ENCODE results near the gene RASL10B. TPM values are rescaled to one million over a fixed set of nuclear protein-coding genes. Genes with fewer than 3 reads are reported as not detected.
"Not testable (repeated sequence)": the region's sequence is repeated elsewhere in the genome, so short reads cannot be mapped to it uniquely, and the experiment has no call there.

The RASL10B gene
- total RNA-seq, 1 donor from 2014 or later = under 0.01 TPM

DNA sequence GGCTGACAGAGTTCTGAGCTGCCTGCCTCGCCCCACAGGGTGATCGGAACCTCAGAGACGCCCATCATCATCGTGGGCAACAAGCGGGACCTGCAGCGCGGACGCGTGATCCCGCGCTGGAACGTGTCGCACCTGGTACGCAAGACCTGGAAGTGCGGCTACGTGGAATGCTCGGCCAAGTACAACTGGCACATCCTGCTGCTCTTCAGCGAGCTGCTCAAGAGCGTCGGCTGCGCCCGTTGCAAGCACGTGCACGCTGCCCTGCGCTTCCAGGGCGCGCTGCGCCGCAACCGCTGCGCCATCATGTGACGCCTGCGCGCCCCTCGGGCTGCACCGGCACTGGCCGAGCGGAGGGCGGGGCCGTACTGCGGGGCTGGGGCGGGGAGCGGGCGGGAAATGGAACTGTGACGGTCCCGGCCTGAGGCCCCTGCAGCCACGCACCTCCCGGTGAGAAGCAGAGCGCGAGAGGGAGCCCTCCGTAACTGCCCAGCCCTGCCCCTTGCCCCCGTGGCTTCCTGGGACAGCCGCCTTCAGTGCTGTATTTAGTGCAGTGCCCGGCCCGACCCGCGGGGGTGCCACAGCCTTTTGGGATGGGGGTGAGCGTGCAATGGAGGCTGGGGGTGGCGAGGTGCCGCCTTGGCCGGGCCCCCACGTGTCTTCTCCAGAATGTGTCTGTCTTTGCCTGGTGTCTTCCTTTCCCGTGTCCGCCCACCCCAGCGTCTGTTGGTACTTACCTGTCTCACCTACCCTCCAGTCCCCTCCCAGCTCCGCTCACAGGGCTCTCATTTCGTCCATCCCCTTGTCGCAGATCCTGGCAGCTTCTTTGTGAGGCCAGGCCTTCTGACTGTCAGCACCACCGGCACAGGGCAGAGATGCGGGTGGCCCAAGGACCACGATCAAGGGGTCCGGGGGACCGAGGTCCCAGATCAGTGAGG lies 9.8 kb downstream of the RASL10B start:
- DNase-seq (ENCODE audit: low read depth in 2 of 2) = no peak

DNA sequence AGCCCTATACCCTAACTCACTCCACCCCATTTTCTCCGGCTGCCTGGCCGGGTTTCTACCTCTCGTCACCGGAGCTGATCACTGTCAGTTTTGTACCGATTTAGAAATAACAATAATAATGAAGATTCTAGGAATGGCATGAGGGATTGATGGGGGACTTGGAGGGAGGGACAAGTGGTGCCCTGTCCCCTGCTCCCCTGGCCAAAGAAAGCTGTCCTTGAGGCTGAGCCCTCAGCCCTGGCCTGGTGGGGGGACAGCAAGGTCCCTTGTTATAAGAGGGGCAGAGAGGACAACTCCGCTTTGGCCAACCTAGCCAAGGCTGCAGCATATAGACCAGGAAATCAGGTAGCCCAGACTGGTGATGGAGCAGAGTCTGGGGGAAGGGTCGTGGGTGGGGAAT lies 11.1 kb downstream of the RASL10B start:
- no peak for DNase-seq (ENCODE audit: low read depth in 2 of 2)

DNA sequence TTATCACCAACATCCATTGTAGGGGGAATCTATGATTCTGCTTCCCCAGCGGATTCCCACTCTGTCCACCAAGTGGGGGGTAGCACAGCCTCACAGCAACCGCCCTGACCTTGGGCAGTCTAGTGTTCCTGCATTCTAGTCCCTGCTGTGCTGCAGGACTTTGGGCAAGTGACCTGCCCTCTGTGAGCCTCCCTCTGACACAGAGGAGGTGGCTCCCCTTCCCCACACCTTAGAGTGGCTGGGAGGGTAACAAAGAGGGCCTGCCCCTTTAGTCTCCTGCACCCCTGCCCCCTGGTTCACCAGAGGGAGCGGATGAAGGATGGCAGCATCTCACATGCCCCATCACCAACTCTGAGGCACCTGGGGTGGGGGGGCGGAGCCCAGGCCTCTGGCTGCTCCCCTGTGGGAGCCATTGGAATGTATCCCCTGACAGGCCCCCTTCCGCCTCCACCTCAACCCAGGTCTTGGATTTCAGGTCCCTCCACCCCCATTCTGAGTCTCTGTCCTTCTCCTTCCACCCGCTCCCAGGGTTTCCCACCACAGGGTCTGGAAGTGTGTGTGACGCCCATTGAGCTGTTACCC lies 11.5 kb downstream of the RASL10B start:
- no peak for DNase-seq (ENCODE audit: low read depth in 2 of 2)

DNA sequence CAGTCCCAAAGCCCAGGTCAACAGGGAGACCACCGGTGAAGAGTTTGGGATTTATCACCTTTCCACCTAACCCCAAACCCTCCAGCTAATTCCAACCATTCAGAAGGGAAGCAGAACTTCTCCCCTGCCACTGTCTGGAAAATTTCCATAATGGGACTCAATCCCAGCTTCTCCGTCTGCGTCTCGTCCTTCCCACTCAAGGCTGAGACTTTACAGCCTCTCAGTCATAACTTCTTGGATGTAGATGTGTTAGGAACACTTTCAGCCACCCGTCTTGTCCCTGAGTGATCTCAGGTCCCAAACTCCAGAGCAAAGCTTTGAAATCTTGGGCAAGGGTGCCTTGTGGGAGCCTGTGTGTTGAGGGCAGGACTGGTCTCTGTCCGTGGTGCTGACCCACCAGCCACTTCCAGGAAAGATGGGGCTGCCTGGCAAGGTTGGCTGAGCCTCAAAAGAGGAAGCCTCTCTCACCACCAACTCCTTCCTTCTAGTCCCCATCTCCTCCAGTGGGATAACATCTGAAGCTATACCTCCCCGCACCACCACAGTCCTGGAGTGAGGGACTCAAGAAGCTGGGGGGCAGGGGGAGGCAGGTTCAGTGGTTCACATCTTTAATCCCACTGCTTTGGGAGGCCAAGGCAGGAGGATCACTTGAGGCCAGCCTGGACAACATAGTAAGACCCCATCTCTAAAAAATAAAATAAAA lies 12.3 kb downstream of the RASL10B start:
- peak in 1 of 2 donors; percentile 39 for DNase-seq (ENCODE audit: low read depth in 2 of 2)

DNA sequence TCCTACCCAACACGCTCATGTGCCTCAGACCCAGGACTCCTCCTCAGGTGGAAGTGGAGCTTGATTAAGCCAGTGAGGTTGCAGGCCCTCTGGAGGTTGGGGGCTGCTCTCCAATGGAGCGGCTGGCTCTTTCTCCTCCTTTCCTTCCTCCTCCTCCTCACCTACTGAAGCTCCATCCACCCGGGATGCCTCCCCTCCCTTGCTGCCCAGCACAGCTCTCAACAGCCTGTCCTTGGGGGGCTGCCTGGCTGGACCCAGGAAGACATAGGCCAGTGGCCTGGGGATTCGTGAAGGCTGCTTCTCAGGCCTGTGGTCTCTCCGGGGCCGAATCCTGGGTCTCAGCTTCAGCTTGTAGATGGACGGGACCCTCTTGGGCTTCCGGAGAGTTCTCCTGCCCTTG lies 13.4 kb downstream of the RASL10B start:
- DNase-seq (ENCODE audit: low read depth in 2 of 2) = no peak

DNA sequence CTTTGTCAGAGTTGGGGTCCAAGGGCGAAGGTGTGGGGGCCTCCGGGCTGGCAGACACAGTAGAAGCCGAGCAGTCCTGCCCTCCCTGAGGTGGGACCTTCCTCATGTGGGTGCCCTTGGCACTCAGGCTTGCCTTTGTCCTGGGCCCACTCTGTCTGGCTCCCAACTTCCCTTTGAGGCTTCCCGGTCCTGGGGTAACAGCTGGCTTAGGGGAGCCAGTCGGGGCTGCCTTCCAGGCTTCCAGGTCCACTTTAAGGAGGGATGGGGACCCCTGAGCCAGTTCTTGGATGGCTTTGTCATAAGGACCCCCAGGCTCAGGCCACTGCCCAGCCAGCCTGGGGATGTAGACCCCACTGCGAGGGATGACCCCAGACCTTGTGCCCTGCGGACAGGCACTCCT lies 13.8 kb downstream of the RASL10B start:
- no peak for DNase-seq (ENCODE audit: low read depth in 2 of 2)

DNA sequence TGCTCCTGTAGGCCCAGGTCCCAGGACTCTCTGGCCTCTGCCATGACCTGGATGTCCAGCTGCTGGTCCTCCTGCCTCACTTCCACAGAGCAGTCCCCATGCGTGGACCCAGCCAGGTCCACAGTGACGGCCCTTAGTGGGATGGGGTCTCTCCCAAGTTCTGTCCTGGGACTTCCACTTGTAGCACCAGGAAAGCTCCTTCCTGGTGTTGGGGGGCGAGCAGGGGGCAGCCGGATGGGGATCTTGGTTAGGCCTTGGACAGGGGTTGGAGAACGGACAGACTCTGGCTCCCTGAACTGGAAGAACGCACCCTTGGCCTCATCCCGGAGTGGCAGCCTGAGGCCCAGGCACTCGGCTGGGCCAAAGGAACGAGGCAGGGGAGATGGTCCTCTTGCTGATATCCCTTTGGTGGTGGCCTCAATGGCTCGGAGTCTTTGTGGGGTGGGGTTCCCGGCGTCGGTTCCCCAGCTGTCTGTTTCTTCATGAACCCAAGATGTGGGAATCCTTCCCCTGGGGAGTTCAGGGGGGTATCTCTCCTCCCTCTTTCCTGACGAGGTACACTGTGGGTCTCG lies 14.4 kb downstream of the RASL10B start:
- no peak for DNase-seq (ENCODE audit: low read depth in 2 of 2)

DNA sequence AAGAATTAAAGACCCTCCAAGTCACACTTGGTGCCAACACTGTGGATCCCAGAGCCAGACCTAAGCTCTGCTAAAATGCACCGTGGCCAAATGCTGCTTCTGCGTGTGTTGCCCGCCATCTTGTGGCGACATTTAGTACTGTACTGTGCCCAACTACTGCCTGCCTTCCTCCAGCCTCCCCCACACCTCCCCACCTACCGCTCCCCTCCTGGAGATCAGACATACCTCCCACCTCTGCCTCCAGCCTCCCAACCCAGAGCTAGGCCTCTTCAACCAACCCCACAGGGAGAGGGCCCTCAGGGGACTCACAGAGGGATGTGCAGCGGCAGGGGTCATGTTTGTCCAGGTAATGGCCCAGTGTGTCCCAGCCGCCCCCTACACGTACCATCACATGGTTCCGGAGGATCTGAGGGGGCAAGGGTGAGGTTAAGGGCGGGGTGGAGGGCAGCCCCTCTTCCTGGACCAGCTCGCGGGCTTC lies 16.1 kb downstream of the RASL10B start:
- peak; percentile 67 to 80 for DNase-seq (ENCODE audit: low read depth in 2 of 2)

DNA sequence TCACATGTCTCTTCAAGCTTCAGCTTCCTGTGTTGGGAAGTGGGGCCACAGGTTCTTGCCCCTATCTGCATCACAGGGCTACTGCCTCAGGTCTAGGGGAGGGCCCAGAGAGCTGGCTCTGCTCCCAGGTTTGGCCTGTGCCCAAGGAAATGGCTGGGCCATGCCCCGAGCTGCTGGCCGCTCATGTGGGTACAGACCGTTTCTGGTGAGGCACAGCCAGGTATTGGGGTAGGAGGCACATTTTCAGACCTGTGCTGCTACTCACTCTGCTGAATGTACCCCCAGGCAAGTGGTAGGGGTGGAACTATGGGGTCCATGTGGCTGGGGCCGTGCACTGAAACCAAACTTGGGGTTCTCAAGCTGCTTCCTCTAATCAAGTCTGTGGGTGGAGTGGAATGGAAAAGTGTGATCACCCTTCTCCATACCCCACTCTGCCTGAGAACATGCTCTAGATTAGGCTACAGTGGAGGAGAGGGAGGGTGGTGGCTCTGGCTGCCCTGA lies 17.0 kb downstream of the RASL10B start:
- peak in 1 of 2 donors; percentile 24 for DNase-seq (ENCODE audit: low read depth in 2 of 2)

DNA sequence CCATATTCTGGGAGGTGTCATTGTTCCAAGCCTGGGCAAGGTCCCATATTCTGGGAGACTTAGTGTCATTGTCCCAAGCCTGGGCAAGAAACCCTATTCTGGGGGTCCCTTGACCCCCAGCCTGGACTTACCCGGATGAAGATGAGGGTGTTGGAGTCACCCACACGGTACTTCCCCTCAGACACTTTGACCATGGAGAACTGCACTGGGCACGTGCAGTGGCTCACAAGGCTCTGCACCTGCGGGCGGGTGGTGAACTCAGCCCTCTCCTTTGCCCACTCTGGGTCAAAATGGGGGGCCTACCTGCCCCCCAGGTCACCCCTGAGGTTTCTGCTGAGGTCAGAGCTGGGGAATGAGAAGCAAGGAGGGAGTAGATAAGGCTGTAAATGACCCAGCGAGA lies 17.5 kb downstream of the RASL10B start:
- no peak for DNase-seq (ENCODE audit: low read depth in 2 of 2)

DNA sequence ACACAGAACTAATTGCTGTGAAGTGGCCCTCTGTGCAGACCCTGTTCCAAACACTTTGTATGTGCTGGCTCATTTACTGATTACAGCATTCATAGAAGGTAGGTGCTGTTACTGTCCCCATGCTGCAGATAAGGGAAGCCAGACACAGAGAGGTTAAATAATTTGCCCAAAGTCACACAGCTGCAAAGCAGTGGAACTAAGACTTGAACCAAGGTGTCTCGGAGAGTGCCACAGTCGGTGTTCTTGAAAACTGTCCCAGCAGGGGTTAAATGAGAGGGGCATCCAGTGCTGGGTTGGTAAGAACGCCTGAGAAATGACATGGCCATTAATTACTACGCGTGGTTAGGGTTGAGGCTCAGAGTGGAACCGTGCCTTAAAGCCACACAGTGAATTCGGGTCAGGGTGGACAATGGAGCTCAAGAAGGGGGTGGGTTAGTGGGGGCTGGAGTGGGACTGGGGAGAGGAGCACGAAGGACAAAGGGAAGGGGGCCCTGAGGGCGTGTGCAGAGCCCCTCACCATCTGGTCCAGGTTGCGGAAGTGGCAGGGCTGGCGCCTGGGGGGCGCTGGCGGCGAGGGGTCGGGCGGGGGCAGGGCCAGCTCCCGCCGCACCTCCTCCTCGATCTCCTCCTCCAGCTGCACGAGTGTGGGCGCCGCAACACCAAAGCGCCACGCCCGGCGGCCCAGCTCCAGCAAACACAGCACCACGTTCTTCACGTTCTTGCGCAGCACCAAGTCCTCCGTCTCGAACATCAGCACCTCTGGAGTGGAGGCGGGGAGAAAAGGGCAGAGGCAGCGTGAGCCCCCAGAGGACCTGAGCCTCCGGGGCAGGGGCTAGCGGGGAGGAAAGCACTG lies 18.3 kb downstream of the RASL10B start:
- no peak for DNase-seq (ENCODE audit: low read depth in 2 of 2)

DNA sequence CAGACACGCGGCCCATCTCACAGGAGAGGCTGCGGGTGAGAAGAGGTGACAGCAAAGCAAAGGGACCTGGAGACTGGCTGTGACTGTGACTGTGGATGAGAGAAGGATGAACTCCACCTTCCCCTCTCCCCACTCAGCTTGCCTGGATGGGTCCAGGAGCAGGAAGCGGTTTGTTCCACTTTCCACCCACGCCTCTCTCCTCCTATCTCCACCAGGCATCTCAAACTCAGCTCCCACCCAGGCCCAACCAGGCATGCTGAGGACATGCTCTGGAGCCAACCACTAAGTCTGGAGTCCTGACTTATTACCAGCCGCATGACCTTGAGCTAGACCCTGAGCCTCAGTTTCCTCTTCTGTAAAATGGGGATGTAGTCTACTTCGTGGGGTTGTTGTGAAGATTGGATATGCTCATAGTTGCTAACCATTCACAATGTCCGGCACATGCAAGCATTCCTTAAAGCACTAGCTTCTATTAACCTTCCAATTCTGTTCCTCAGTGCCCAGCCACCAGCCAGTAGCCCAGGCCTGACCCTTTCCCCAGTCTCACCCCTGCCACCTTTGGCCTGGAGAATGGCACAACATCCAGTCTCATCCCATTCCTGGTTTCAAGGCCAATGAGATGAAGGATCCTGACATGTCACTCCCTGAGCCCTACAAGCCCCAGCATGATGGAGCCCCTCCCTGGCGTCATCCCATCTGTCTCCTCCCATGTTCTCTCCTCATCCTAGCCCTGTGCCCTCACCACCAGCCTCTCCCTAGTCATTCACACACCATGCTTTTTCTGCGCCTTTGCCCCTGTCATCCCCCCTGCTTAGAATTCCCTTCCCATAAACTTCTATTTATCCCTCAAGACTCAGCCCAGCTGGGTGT lies 19.3 kb downstream of the RASL10B start:
- no peak for DNase-seq (ENCODE audit: low read depth in 2 of 2)

DNA sequence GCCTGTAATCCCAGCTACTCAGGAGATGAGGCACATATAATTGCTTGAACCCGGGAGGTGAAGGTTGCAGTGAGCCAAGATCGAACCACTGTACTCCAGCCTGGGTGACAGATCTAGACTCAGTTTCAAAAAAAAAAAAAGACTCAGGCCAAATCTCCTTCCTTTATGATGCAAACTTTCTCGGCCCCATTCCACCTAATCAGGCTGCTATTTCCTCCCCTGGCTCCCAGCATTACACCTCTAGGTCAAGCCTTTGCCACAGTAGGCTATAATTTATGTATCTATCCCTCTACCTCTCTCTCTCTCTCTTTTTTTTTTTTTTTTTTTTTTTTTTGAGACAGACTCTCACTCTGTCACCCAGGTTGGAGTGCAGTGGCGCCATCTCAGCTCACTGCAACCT lies 20.1 kb downstream of the RASL10B start:
- not testable (repeated sequence) for DNase-seq (ENCODE audit: low read depth in 2 of 2)

DNA sequence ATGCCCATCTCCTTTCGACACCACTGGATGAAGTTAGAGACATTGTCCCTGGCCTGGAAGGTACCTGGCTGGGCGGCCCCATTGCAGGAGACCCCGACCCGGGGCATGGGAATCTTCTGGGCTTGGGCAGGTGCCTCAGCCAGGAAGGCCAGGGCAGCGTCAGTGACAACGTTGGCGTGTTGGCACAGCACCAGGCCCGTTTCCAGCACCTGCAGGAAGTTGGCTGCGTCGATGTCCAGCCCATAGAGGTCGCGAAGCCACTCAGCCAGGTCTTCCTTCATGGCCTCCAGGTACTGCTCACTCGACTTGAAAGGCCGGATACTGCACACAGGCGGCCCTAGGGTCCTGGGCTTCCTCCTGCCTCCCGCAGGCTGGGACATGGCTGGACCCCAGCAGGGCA lies 21.0 kb downstream of the RASL10B start:
- DNase-seq (ENCODE audit: low read depth in 2 of 2) = peak in 1 of 2 donors; percentile 30

DNA sequence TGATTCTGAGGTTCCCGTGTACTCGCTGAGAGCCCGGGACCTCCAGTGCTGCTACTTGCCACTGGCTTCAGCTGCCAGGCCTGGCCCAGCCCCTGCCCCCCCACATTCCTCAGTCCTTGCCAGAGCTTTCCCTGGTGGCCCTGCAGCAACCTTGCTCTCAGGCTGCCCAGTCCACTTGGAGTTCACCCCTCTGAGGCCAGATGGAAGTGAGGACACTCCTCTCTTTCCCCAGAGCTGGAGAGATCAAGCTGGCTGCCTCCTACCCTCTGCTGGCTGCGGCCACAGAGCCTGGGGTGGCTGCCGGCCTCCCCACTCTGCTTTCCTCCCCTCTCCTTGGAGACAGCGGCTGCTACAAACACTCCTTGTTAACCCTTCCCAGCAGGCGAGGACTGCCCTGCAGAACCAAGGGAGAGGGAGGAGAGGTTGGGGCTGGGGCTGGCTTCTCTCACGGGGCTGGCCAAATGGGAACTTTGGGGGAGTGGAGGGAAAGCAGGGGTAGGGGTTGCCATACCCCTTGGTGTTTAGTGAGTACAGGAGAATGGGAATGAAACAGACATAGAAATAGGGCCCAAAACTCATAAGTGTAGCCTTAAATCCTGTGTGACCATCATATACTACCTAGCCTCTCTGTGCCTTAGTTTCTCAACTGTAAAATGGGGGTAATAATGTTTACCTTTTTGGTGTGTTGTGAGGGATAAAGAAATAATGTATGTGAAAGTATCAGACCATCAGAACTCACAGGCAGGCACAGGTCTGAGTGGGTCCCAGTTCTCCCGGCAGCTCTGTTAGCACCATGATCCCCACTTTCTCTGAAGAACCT lies 21.7 kb downstream of the RASL10B start, which contains the start of gene GAS2L2:
Gene GAS2L2, minus strand, starts transcription at position 295 of the 820 bp plus-strand sequence. CDS start 389 bp downstream, outside the sequence.
- DNase-seq (ENCODE audit: low read depth in 2 of 2) = no peak

DNA sequence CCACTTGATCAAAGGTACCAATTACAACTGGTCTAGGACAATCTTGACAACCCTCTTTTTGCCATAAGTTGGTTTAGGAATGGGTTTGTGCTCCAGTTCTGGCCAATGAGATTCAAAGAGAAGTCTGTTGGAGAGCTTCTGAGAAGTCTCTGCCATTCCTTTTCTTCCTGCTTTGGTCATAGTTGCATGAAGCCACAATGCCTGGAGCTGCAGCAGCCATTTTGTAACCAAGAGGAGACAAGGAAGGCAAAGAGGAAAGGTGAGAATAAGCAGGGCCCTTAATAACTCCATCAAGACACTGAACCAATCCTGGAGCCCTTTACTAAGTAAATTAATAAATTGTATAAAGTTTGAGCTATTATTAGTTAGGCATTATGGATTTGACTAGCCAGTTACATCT lies 25.8 kb downstream of the RASL10B start:
- no peak for DNase-seq (ENCODE audit: low read depth in 2 of 2)

DNA sequence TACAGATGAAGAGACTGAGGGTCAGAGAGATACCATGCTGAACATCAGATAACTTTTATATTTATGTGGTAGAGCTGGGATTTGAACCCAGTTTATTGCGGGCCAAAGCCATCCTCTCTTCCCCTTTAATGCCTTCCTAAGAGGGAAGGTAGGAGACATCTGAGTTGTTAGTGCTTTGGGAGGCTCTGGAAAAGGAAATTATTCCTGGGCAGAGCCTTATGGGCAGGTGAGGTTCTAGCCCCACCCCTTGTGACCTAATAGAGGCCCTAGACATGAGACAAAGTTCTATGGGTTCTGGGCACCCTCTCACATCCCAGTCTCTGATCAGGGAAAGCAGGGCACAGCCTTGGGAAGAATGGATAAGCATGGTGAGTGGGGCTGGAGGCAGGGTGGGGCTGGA lies 29.1 kb downstream of the RASL10B start, which contains the start of gene C17orf50:
Gene C17orf50, plus strand, starts transcription at position 301 of the 400 bp plus-strand sequence. Its CDS starts 55 bp downstream, at position 356.
- DNase-seq (ENCODE audit: low read depth in 2 of 2) = no peak

DNA sequence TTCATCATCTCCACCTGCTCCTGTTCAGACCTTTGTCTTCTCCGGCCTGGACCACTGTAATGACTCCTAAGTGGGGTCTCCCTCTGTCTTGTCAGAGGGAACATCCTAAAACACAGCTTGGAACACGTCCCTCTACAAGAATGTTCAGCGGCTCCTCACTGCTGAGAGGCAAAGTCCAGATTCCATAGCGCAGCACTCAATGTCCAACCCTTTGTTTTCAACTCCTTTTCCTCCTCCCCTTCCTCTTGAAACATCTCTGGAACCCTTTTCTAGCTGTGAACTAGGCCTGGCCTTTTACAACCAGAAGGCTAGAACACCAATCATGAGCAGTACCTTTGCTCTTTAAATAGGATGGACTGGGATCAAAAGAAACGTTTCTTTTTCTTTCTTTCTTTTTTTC lies 30.2 kb downstream of the RASL10B start:
- no peak for DNase-seq (ENCODE audit: low read depth in 2 of 2)

DNA sequence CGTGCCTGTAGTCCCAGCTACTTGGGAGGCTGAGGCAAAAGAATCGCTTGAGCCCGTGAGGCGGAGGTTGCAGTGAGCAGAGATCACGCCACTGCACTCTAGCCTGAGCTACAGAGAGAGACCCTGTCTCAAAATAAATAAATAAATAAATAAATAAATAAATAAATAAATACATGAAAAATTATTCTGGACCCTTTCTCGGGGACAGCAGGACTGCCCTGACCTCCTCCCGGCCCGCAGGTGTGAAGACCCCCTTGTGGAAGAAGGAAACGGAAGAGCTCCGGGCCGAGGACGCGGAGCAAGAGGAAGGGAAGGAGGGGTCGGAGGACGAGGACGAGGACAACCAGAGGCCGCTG lies 32.3 kb downstream of the RASL10B start:
- DNase-seq (ENCODE audit: low read depth in 2 of 2) = no peak
